HEK293 (cell line): ENCODE measurements around the gene ECD.

ENCODE experiments used
- YY1 ChIP-seq: fragments of 450-650 bp; formaldehyde crosslinking; IDR thresholded peaks from 2 replicates; pipeline ENCODE4 v1.5.1; 2018; ENCODE audit warnings: missing biosample characterization, missing genetic modification characterization
- ZNF121 ChIP-seq: fragments of 450-650 bp; formaldehyde crosslinking; IDR thresholded peaks from 2 replicates; pipeline ENCODE4 v1.5.1; 2016; ENCODE audit warnings: missing biosample characterization, missing genetic modification characterization
- ZNF133 ChIP-seq: fragments of 450-650 bp; formaldehyde crosslinking; IDR thresholded peaks from 2 replicates; pipeline ENCODE4 v1.5.1; 2016; ENCODE audit warnings: missing biosample characterization, missing genetic modification characterization
- ZNF274 ChIP-seq, 2 experiments: fragments of 200-500 bp in 1 of 2; fragments of 450-650 bp in 1 of 2; sonication (Bioruptor generic) in 1 of 2; formaldehyde crosslinking in 1 of 2; IDR thresholded peaks; 2 replicates each; pipeline versions ENCODE4 v1.5.1 to v1.6.1; 2014 to 2016; ENCODE audit warnings: borderline replicate concordance in 1 of 2, inconsistent platforms in 1 of 2, low read length in 1 of 2, missing biosample characterization in 1 of 2, missing genetic modification characterization in 1 of 2
- ZNF354C ChIP-seq: fragments of 450-650 bp; formaldehyde crosslinking; IDR thresholded peaks from 2 replicates; pipeline ENCODE4 v1.5.1; 2016; ENCODE audit warnings: missing biosample characterization, missing genetic modification characterization, low read depth, borderline replicate concordance
- ZNF639 ChIP-seq: fragments of 450-650 bp; formaldehyde crosslinking; IDR thresholded peaks from 2 replicates; pipeline ENCODE4 v1.5.1; 2016; ENCODE audit warnings: missing biosample characterization, missing genetic modification characterization
- TF ChIP-seq, protein P1 (sequence below): fragments of 450-650 bp; formaldehyde crosslinking; IDR thresholded peaks from 2 replicates; pipeline ENCODE4 v1.5.1; 2016; ENCODE audit warnings: missing biosample characterization, missing genetic modification characterization
- TF ChIP-seq, protein P2 (sequence below): fragments of 450-650 bp; formaldehyde crosslinking; IDR thresholded peaks from 2 replicates; pipeline ENCODE4 v1.5.1; 2016; ENCODE audit warnings: missing biosample characterization, missing genetic modification characterization

GRCh38 chr10:73168465-73168803 lies 626 bp upstream of the ECD start:
- TF ChIP-seq, protein P1, sequence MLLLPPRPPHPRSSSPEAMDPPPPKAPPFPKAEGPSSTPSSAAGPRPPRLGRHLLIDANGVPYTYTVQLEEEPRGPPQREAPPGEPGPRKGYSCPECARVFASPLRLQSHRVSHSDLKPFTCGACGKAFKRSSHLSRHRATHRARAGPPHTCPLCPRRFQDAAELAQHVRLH = no peak
- TF ChIP-seq, protein P2, sequence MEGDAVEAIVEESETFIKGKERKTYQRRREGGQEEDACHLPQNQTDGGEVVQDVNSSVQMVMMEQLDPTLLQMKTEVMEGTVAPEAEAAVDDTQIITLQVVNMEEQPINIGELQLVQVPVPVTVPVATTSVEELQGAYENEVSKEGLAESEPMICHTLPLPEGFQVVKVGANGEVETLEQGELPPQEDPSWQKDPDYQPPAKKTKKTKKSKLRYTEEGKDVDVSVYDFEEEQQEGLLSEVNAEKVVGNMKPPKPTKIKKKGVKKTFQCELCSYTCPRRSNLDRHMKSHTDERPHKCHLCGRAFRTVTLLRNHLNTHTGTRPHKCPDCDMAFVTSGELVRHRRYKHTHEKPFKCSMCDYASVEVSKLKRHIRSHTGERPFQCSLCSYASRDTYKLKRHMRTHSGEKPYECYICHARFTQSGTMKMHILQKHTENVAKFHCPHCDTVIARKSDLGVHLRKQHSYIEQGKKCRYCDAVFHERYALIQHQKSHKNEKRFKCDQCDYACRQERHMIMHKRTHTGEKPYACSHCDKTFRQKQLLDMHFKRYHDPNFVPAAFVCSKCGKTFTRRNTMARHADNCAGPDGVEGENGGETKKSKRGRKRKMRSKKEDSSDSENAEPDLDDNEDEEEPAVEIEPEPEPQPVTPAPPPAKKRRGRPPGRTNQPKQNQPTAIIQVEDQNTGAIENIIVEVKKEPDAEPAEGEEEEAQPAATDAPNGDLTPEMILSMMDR = peak; percentile 32; the same call in 1 of the 2 replicates
- no peak for TF ChIP-seq ZNF274 (IDR thresholded peaks at IDR 0.05; ENCODE audit: low read length)
- no peak for TF ChIP-seq ZNF274 (tag by site-specific recombination; IDR thresholded peaks at IDR 0.05; ENCODE audit: borderline replicate concordance)
- no peak for TF ChIP-seq ZNF639 (tag by site-specific recombination)
- no peak for TF ChIP-seq ZNF354C (tag by site-specific recombination)
- no peak for TF ChIP-seq ZNF121 (tag by site-specific recombination)
- no peak for TF ChIP-seq ZNF133 (tag by site-specific recombination)
- TF ChIP-seq YY1 (tag by site-specific recombination) = no peak
